HG02852 (cell line): ENCODE data around the gene UGT2B7.

Experiments used
- ATAC-seq: cut with Tn5 transposase; IDR thresholded peaks from one replicate; pipeline ENCODE4 v1.9.1; 2021; ENCODE audit warnings: mild to moderate bottlenecking, moderate library complexity; ENCODE audit not compliant: unreplicated experiment

Gene UGT2B7

GRCh38 chr4:69147334-69147733 lies 51.1 kb downstream of the UGT2B7 start:
- no peak for ATAC-seq

GRCh38 chr4:69154021-69154420 lies 57.7 kb downstream of the UGT2B7 start:
- no peak for ATAC-seq

GRCh38 chr4:69156913-69157312 lies 60.6 kb downstream of the UGT2B7 start:
- no peak for ATAC-seq
